Central memory CD8-positive, alpha-beta T cell (primary cell): Measurements from ENCODE around the gene DPAGT1.

ENCODE experiments used
- ATAC-seq: fragments of 150-1000 bp; cut with Tn5 transposase; replicated peaks from 2 replicates; pipeline ENCODE4 v1.10.0; 2022; ENCODE audit warnings: mild to moderate bottlenecking, moderate FRiP score, moderate number of reproducible peaks; ENCODE audit not compliant: poor library complexity, severe bottlenecking; ENCODE audit errors: extremely low read depth
- DNase-seq, 2 donors: peaks; one replicate each; pipeline ENCODE4 v3.0.0; 2021; ENCODE audit warnings: low spot score in 2 of 2
- H3K27ac Mint-ChIP-seq: one replicate; pipeline ENCODE4 v1.8.0; 2022; ENCODE audit warnings: low read depth, mild to moderate bottlenecking, moderate library complexity, mixed read lengths
- H3K27me3 Mint-ChIP-seq: one replicate; pipeline ENCODE4 v1.8.0; 2022; ENCODE audit warnings: mixed read lengths
- H3K36me3 Mint-ChIP-seq: one replicate; pipeline ENCODE4 v1.8.0; 2022; ENCODE audit warnings: mild to moderate bottlenecking, moderate library complexity, mixed read lengths; ENCODE audit not compliant: insufficient read depth
- H3K4me1 Mint-ChIP-seq: one replicate; pipeline ENCODE4 v1.8.0; 2022; ENCODE audit warnings: mixed read lengths
- H3K4me3 Mint-ChIP-seq: one replicate; pipeline ENCODE4 v1.8.0; 2022; ENCODE audit warnings: mild to moderate bottlenecking, moderate library complexity, mixed read lengths
- H3K9me3 Mint-ChIP-seq: one replicate; pipeline ENCODE4 v1.8.0; 2022; ENCODE audit warnings: mixed read lengths

Gene DPAGT1

GRCh38 chr11:119057000-119057769 is 44.5 kb downstream of the DPAGT1 start, which contains the start of gene HYOU1:
Gene HYOU1, minus strand, starts transcription at chr11:119057205. Its CDS starts 1,045 bp downstream, at chr11:119056160.
- Mint-ChIP-seq H3K27me3 (no peaks in the 10 kb centered on the region), H3K4me1 (peaks cover 51% of the 10 kb centered on the region), H3K4me3 (peak within 1 kb of the TSS; percentile 92), H3K36me3 (peaks cover 42% of the 10 kb centered on the region), H3K27ac (peak within 1 kb of the TSS; percentile 99), H3K9me3 (no peaks in the 10 kb centered on the region)
- DNase-seq (peak; percentile 93 to 95), ATAC-seq (peak; percentile 90)

- no peaks in the 10 kb centered on the region for H3K9me3 Mint-ChIP-seq
- DNase-seq (peak; percentile 36 to 44), ATAC-seq (peak; percentile 21)
- peaks cover 55% of the 10 kb centered on the region for H3K4me1 Mint-ChIP-seq
- peaks cover 45% of the 10 kb centered on the region for H3K36me3 Mint-ChIP-seq
- peak overlapping the region; percentile 99 for H3K27ac Mint-ChIP-seq
- H3K4me3 Mint-ChIP-seq, result peak overlapping the region; percentile 92
- no peaks in the 10 kb centered on the region for H3K27me3 Mint-ChIP-seq
Measured at GRCh38 chr11:119056421-119056999, 45.1 kb downstream of the DPAGT1 start.

- no peak for DNase-seq
Measured at GRCh38 chr11:119055901-119056300, 45.8 kb downstream of the DPAGT1 start.

DNA sequence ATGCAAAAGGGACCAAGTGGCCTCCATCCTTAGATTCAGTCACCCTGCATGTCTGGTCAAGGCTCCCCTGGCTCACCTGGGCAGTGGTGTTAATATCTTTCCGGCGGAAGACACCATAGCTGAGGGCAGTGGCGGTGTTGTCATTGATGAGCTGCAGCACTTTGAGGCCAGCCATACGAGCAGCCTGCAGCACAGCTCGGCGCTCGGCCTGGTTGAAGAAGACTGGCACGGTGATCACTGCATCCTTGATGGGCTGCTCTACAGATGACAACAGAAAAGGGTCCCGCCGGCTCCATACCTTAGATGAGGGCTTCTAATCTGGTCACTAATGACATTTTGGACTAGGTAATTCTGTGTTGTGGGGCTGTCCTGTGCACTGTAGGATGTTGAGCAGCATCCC is 47.2 kb downstream of the DPAGT1 start:
- H3K4me1 Mint-ChIP-seq, result peaks cover 55% of the 10 kb centered on the region
- DNase-seq, result no peak
- no peaks in the 10 kb centered on the region for H3K9me3 Mint-ChIP-seq
- H3K27me3 Mint-ChIP-seq, result no peaks in the 10 kb centered on the region
- H3K36me3 Mint-ChIP-seq, result peaks cover 53% of the 10 kb centered on the region
- ATAC-seq, result no peak
- H3K4me3 Mint-ChIP-seq, result no peak overlapping the region
- H3K27ac Mint-ChIP-seq, result no peak overlapping the region

More at GRCh38 chr11:119055901-119056300, 45.8 kb downstream of the DPAGT1 start:
- Mint-ChIP-seq H3K27ac (peak overlapping the region; percentile 99), H3K4me3 (peak overlapping the region; percentile 92), H3K36me3 (peaks cover 47% of the 10 kb centered on the region), H3K27me3 (no peaks in the 10 kb centered on the region), H3K4me1 (peaks cover 55% of the 10 kb centered on the region), H3K9me3 (no peaks in the 10 kb centered on the region)
- ATAC-seq, result no peak

DNA sequence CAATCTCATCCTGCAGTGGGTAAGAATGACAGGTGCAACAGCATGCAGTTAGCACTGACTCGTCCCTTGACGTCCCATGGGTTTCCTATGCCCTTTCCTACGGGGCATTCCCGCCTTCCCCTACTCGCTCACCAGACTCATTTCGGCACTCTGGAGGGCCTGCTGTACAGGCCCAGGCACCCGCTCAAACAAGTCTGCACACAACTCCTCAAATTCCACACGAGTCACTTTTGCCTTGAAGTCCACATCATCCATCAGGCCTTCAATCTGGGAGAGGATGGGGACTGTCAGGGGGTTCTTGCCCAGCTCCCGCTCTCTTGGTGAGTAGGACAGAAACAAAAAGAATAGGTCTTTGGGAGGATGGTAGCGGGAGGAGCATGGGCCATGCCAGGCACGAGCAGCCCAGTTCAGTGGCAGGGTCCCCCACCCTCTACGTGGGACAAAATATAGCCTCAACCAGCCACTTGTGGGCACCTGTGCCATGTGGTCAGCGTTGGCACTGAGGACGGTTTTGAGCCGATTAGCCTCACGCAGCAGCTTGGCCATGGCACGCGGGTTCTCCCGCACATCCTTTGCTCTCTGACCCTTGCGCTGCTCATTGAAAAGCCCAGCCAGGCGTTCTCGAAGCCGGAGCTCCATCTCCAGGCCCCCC is 49.4 kb downstream of the DPAGT1 start:
- peak overlapping the region; percentile 9 for H3K27ac Mint-ChIP-seq
- H3K36me3 Mint-ChIP-seq, result peaks cover 58% of the 10 kb centered on the region
- no peak for ATAC-seq
- H3K4me1 Mint-ChIP-seq, result peaks cover 49% of the 10 kb centered on the region
- no peak for DNase-seq
- no peak overlapping the region for H3K4me3 Mint-ChIP-seq
- H3K27me3 Mint-ChIP-seq, result no peaks in the 10 kb centered on the region
- H3K9me3 Mint-ChIP-seq, result no peaks in the 10 kb centered on the region

GRCh38 chr11:119051440-119052162 is 50.1 kb downstream of the DPAGT1 start:
- peaks cover 63% of the 10 kb centered on the region for H3K36me3 Mint-ChIP-seq
- no peak for ATAC-seq
- peaks cover 43% of the 10 kb centered on the region for H3K4me1 Mint-ChIP-seq
- no peak overlapping the region for H3K4me3 Mint-ChIP-seq
- peak overlapping the region; percentile 9 for H3K27ac Mint-ChIP-seq
- H3K9me3 Mint-ChIP-seq, result no peaks in the 10 kb centered on the region
- no peaks in the 10 kb centered on the region for H3K27me3 Mint-ChIP-seq
- no peak for DNase-seq

- ATAC-seq, result no peak
- Mint-ChIP-seq H3K27ac (no peak overlapping the region), H3K4me1 (peaks cover 24% of the 10 kb centered on the region), H3K4me3 (no peak overlapping the region), H3K27me3 (no peaks in the 10 kb centered on the region), H3K36me3 (peaks cover 64% of the 10 kb centered on the region), H3K9me3 (no peaks in the 10 kb centered on the region)
- DNase-seq, result no peak
Measured at GRCh38 chr11:119049081-119049480, 52.6 kb downstream of the DPAGT1 start.

- Mint-ChIP-seq H3K9me3 (no peaks in the 10 kb centered on the region), H3K4me1 (peaks cover 23% of the 10 kb centered on the region), H3K27me3 (no peaks in the 10 kb centered on the region), H3K36me3 (peaks cover 59% of the 10 kb centered on the region), H3K4me3 (no peak overlapping the region), H3K27ac (no peak overlapping the region)
- DNase-seq, result no peak
- no peak for ATAC-seq
Measured at GRCh38 chr11:119048644-119049043, 53.0 kb downstream of the DPAGT1 start.

GRCh38 chr11:119047205-119047604 is 54.4 kb downstream of the DPAGT1 start:
- Mint-ChIP-seq H3K4me3 (no peak overlapping the region), H3K4me1 (peaks cover 11% of the 10 kb centered on the region), H3K27me3 (no peaks in the 10 kb centered on the region), H3K9me3 (no peaks in the 10 kb centered on the region), H3K36me3 (peaks cover 45% of the 10 kb centered on the region), H3K27ac (no peak overlapping the region)
- no peak for ATAC-seq
- DNase-seq, result no peak
